ENCODE data around the gene GID8.
A peak's percentile ranks its signal among the peaks of the same experiment; 100 is the strongest.
"Not testable (repeated sequence)": the region's sequence is repeated elsewhere in the genome, so short reads cannot be mapped to it uniquely, and the experiment has no call there.

Gene GID8

GRCh38 chr20:62905536-62906117, 32.3 kb upstream of the GID8 start:
- no peak for DNase-seq

GRCh38 chr20:62906209-62906608, 31.7 kb upstream of the GID8 start:
- no peak for DNase-seq

GRCh38 chr20:62906647-62907375, 31.1 kb upstream of the GID8 start:
- DNase-seq = no peak

- peak; percentile 54 for DNase-seq
Observed at GRCh38 chr20:62907384-62908317, 30.3 kb upstream of the GID8 start.

GRCh38 chr20:62908971-62909791, 28.8 kb upstream of the GID8 start:
- DNase-seq = no peak

DNA sequence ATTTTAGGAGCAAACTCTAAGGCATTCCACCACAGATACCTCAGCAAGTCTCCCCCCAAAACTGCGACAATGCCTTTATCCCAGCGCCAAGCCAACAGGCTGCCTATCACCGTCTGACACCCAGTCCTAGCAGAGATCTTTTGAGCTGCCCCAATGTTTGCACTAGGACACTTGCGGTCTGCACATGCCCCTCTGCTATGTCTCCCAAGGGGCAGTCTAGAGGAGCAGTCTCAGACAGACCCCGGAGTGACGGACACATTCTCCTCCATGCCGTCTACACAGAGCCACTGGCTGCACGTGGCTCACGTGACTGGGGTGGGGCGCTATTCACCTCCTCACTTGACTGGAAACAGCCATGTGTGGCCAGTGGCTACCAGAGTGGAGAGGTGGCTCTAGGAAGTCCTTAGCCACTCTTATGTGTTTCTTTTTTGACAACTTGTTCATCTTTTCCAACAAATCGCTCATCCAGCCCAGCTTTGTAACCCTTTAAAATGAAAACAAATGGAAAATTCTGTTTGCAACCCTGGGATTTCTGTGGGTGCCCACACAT, 27.7 kb upstream of the GID8 start:
- no peak for DNase-seq

GRCh38 chr20:62910777-62911497, 27.0 kb upstream of the GID8 start:
- no peak for DNase-seq

DNA sequence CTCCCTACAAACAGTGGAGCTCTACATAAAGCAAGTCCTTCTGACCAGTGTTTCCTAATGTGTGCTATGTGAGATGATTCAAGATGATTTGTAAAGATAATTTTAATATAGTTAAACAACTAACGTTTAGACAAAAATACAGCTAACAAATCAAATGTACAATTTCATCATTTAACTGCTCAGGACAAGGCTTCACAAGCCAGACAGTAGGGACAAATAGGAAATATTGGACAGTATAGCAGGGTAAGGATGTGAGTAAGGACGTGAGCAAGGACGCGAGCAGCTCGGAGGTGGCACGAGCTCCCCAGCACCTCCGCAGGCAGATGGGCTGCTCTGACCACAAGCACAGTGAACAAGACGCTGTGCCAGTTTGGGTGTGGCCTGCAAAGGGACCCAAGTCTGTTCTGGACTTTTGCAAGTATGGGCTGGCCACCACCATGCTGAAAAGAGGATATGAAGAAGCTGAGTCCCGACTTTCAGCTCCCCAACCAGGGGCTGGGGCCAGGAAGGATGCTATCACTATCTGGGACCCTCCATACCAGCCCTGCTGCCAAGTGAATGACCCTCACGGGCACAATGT, 26.2 kb upstream of the GID8 start:
- DNase-seq = no peak

DNA sequence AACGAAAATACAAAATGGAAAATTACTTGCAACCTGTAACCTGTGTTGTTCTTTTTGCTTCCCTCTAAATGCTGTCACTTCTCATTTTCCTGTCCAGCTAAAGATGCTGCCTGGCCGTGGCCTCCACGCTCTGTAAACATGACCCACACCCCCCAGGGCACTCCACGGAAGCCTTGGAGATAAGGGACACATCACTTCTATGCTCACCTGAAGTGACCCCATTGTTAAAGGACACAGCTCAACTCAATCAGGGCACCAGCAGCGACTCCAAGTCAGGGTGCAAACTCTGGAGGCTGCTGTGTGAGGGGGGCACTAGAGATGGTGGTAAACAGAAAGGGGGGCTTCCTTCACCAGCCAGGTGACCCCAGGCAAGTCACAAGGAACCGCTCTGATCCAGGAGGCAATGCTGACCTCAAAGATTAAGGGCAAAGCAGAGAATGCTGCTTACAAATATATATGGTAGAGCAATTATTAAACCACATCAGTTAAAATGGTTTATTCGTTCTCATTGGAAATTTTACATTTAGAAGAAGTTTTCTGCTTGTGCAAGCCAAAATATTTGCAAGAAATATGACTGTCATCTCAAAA, 24.8 kb upstream of the GID8 start:
- no peak for DNase-seq

GRCh38 chr20:62914436-62914835, 23.5 kb upstream of the GID8 start:
- no peak for DNase-seq

GRCh38 chr20:62914970-62915457, 22.9 kb upstream of the GID8 start:
- no peak for DNase-seq

DNA sequence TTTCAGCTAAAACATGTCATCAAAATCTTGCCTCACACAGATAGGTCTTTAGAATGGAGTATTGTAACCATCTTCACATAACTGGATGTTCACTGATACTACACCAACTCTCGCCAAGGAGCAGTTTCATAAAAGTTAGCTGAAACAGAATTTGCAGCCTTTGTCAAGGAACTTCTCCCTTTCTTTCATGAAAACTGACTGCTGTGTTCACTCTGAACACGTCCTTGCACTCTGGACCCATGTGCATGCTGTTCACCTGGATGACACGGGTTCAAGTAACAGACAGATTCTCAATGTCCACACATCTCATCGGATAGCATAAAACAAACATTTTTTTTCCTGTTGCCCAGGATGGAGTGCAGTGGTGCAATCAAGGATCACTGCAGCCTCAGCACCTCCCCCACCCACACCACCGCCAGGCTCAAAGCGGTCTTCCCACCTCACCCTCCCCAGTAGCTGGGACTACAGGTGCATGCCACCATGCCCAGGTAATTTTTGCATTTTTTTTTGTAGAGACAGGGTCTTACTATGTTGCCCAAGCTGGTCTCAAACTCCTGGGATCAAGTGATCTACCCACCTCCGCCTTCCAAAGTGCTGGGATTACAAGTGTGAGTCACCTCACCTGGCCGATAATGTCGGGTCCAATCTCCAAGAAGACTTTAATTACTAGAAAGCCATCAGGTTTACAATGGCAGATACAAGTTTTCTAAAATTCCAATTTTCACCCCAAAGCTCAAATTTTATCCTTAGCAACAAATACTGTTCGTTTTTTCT, 21.1 kb upstream of the GID8 start:
- DNase-seq = no peak

DNA sequence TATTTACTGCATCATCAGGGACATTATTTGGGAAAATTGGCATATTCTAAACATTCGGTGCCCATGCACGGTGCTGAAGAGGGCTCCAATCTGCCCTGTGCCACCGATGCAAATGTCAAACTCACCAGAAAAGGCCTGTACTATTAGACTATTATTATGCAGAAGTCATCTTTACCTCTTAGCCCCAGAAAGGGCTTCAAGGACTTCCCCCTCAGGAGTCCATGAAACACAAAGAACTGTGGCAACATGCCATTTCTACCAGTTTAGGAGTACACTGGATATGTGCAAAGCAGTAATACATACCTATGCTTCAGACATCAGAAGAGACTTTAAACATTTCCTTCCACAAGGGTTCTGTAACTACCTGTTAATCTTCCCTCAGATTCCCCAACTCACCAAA, 20.2 kb upstream of the GID8 start:
- DNase-seq = no peak

- DNase-seq = no peak
Observed at GRCh38 chr20:62918147-62918546, 19.8 kb upstream of the GID8 start.

- DNase-seq = peak; percentile 63
Observed at GRCh38 chr20:62918831-62919230, 19.1 kb upstream of the GID8 start.

DNA sequence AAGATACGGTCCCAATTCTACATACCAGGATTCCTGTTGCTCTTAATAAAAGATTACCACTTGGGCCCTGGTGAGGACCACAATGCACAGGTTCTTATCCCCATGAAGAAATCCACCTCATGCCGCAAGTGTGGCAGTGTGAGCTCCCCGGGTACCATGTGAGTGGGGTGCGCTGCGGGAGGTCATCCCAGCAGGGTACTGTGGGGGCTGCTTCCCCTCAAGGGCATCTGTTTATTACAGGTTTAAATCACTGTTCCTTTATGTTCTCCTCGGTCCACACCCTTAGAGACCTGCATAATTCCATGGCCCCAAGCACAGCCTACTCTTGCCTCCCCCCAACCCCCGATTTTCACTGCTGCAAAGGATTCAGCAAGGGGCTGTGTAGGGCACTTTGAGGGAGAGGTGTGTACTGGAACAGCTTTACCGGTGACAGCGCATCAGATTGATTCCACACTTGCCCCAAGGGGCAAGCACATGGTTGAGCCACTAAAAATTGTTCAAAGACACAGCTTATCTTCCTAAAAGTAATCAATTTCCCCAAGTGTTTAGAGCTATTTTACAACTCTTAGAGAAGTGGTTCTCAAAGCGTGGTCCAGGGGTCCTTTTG, 17.8 kb upstream of the GID8 start:
- DNase-seq = no peak

DNA sequence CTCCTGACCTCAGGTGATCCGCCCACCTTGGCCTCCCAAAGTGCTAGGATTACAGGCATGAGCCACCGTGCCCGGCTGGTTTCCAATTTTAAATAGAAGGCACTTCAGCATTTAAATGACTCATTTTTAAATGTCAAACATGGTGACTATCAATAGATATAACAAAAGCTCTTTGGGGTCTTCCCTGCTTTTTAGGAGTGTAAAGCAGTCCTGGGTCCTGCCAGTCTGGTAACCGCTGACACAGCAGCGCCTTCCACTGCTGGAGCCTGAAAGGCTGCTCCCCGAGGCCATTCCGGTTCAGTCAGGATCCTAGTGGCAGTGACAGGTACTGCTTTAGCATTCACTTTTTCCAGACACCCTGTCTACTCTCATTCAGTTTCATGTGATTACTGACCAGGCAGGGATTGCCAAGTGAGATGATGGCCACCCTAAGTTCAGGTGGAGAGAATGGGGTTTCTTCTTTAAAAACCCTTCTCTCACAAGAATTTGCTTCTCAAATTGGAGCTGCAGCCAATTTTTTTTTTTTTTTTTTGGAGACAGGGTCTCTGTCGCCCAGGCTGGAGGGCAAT, 16.7 kb upstream of the GID8 start:
- peak; percentile 75 for DNase-seq

GRCh38 chr20:62922451-62922921, 15.5 kb upstream of the GID8 start:
- peak; percentile 71 for DNase-seq

- DNase-seq = not testable (repeated sequence)
Observed at GRCh38 chr20:62923059-62923668, 14.8 kb upstream of the GID8 start.

Measured in CD4-positive, alpha-beta T cell treated with Interleukin-12 subunit alpha and Interleukin-12 subunit beta, for 1 hour (primary cell).